Gastroesophageal sphincter (tissue), 4 donors: ENCODE results near the gene LHFPL2. TPM values are rescaled to one million over a fixed set of nuclear protein-coding genes. Genes with fewer than 3 reads are reported as not detected.
"Not testable (repeated sequence)": the region's sequence is repeated elsewhere in the genome, so short reads cannot be mapped to it uniquely, and the experiment has no call there.

ENCODE experiments used
- ATAC-seq: fragments of 150-250 bp; one replicate; pipeline ENCODE4 v1.9.1; 2016; ENCODE audit warnings: mild to moderate bottlenecking, moderate library complexity
- H3K27ac ChIP-seq, 4 donors: fragments of 200-600 bp; sonication (generic) in 3 of 4; 1 replicate in 3 of 4; 2 replicates in 1 of 4; pipeline ENCODE4 v1.5.1; 2016 to 2019
- H3K27me3 ChIP-seq: fragments of 200-600 bp; sonication (generic); one replicate; pipeline ENCODE4 v1.5.1; 2019
- H3K36me3 ChIP-seq, 2 donors: fragments of 200-600 bp; sonication (generic); one replicate each; pipeline ENCODE4 v1.5.1; 2019; ENCODE audit warnings: control low read depth in 1 of 2
- H3K4me1 ChIP-seq, 3 donors: fragments of 200-600 bp; sonication (generic); 1 replicate in 2 of 3; 2 replicates in 1 of 3; pipeline ENCODE4 v1.5.1; 2016 to 2019; ENCODE audit warnings: control low read depth in 2 of 3
- H3K4me3 ChIP-seq, 2 donors: fragments of 200-600 bp; sonication (generic); one replicate each; pipeline ENCODE4 v1.5.1; 2019; ENCODE audit warnings: mild to moderate bottlenecking in 1 of 2, moderate library complexity in 1 of 2
- H3K9me3 ChIP-seq, 3 donors: fragments of 200-600 bp; sonication (generic); one replicate each; pipeline ENCODE4 v1.5.1; 2017 to 2019; ENCODE audit warnings: control low read depth in 2 of 3
- EP300 ChIP-seq: sonication (generic); formaldehyde crosslinking; IDR thresholded peaks from one replicate; pipeline ENCODE4 v1.6.1; 2017; ENCODE audit warnings: antibody characterized with exemption, mild to moderate bottlenecking
- POLR2A ChIP-seq, 2 donors: fragments of 450-650 bp; IDR thresholded peaks; one replicate each; pipeline ENCODE4 v1.6.1; 2017; ENCODE audit warnings: antibody characterized with exemption in 2 of 2, mild to moderate bottlenecking in 2 of 2, moderate library complexity in 1 of 2
- POLR2AphosphoS5 ChIP-seq: sonication (generic); formaldehyde crosslinking; IDR thresholded peaks from one replicate; pipeline ENCODE4 v1.6.1; 2017; ENCODE audit warnings: antibody characterized with exemption
- WGBS, 2 donors: methylation state at CpG; one replicate each; pipeline ENCODE4 v1.1.5; 2018; ENCODE audit warnings: low coverage in 1 of 2; 5-methylcytosine and 5-hydroxymethylcytosine counted together
- total RNA-seq, 4 donors: library from RNA; depleted of rRNA; stranded (reverse); fragments of >200 nt; gene quantifications; one replicate each; pipeline ENCODE4 v1.1.0, GENCODE V29; 2016
- TF ChIP-seq, protein P1 (sequence below), 4 experiments: fragments of 200-600 bp in 2 of 4; fragments of 450-650 bp in 2 of 4; sonication (generic) in 1 of 4; IDR thresholded peaks; one replicate each; pipeline ENCODE4 v1.5.1; 2017 to 2019; ENCODE audit warnings: antibody characterized with exemption in 4 of 4, mild to moderate bottlenecking in 2 of 4, moderate library complexity in 2 of 4

LHFPL2 gene
- total RNA-seq, 4 donors from 2014 or later, result 14.9 to 44.2 (median 39.3) TPM

- WGBS, 2 donors, result 85% methylated on average over 4 of the region's 4 CpGs; no CpG with 5 or more reads in 1 of the 2 donors
- Histone ChIP-seq H3K4me1 (no peaks in the 10 kb centered on the region), H3K4me3 (no peak overlapping the region), H3K27me3 (no peaks in the 10 kb centered on the region), H3K36me3 (no peaks in the 10 kb centered on the region), H3K9me3 (peaks cover 0 to 13% (median 0%) of the 10 kb centered on the region in 3 donors), H3K27ac (no peak overlapping the region)
- TF ChIP-seq EP300, result no peak
- no peak for ATAC-seq
Measured at GRCh38 chr5:78690253-78690972, 41.8 kb upstream of the LHFPL2 start.

DNA sequence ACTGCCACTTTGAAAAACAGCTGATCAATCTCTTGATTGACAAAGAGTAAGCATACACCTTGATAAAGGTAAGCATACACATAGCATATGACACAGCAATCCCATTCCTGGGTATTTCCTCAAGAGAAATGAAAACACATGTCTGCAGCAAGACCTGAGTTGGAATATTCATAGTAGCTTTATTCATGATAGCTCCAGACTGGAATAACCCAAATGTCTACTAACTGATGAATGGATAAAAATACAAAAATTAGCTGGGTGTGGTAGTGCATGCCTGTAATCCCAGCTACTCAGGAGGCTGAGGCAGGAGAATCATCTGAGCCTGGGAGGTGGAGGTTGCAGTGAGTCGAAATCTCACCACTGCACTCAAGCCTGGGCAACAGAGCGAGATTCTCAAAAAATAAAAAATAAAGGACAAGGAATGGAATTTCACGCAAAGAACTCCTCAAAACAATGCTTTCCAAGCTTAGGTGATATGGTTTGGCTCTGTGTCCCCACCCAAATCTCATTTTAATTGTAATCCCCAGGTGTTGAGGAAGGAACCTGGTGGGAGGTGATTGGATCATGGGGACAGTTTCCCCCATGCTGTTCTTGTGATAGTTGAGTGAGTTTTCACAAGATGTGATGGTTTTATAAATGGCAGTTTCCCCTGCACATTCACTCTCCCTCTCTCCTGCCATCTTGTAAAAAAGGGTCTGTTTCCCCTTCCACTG is 41.1 kb upstream of the LHFPL2 start:
- Histone ChIP-seq H3K36me3 (no peaks in the 10 kb centered on the region), H3K27me3 (no peaks in the 10 kb centered on the region), H3K27ac (no peak overlapping the region), H3K9me3 (peaks cover 0 to 13% (median 0%) of the 10 kb centered on the region in 3 donors), H3K4me1 (no peaks in the 10 kb centered on the region), H3K4me3 (no peak overlapping the region)
- 100% methylated on average over 3 of the region's 3 CpGs for WGBS, 2 donors
- TF ChIP-seq POLR2A (IDR thresholded peaks at IDR 0.05) (no peak), POLR2AphosphoS5 (no peak), EP300 (no peak)
- TF ChIP-seq, protein P1, sequence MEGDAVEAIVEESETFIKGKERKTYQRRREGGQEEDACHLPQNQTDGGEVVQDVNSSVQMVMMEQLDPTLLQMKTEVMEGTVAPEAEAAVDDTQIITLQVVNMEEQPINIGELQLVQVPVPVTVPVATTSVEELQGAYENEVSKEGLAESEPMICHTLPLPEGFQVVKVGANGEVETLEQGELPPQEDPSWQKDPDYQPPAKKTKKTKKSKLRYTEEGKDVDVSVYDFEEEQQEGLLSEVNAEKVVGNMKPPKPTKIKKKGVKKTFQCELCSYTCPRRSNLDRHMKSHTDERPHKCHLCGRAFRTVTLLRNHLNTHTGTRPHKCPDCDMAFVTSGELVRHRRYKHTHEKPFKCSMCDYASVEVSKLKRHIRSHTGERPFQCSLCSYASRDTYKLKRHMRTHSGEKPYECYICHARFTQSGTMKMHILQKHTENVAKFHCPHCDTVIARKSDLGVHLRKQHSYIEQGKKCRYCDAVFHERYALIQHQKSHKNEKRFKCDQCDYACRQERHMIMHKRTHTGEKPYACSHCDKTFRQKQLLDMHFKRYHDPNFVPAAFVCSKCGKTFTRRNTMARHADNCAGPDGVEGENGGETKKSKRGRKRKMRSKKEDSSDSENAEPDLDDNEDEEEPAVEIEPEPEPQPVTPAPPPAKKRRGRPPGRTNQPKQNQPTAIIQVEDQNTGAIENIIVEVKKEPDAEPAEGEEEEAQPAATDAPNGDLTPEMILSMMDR (IDR thresholded peaks at IDR 0.05), result no peak
- ATAC-seq, result no peak

DNA sequence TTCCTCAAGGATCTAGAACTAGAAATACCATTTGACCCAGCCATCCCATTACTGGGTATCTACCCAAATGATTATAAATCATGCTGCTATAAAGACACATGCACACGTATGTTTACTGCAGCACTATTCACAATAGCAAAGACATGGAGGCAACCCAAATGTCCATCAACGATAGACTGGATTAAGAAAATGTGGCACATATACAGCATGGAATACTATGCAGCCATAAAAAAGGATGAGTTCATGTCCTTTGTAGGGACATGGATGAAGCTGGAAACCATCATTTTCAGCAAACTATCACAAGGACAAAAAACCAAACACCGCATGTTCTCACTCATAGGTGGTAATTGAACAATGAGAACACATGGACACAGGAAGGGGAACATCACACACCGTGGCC is 38.9 kb upstream of the LHFPL2 start:
- ATAC-seq, H3K27ac ChIP-seq, H3K4me1 ChIP-seq, H3K9me3 ChIP-seq, H3K27me3 ChIP-seq, H3K4me3 ChIP-seq, H3K36me3 ChIP-seq: not testable (repeated sequence)
- WGBS, 2 donors, result 75 to 100% methylated on average over 4 of the region's 4 CpGs

DNA sequence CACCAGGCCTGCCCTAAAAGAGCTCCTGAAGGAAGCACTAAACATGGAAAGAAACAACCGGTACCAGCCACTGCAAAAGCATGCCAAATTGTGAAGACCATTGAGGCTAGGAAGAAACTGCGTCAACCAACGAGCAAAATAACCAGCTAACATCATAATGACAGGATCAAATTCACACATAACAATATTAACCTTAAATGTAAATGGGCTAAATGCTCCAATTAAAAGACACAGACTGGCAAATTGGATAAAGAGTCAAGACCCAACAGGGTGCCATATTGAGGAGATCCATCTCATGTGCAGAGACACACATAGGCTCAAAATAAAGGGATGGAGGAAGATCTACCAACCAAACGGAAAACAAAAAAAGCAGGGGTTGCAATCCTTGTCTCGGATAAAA is 35.3 kb upstream of the LHFPL2 start:
- H3K9me3 ChIP-seq, H3K4me1 ChIP-seq, H3K4me3 ChIP-seq, ATAC-seq, H3K27me3 ChIP-seq, H3K27ac ChIP-seq, H3K36me3 ChIP-seq: not testable (repeated sequence)
- 96 to 98% methylated on average over 5 of the region's 5 CpGs for WGBS, 2 donors

DNA sequence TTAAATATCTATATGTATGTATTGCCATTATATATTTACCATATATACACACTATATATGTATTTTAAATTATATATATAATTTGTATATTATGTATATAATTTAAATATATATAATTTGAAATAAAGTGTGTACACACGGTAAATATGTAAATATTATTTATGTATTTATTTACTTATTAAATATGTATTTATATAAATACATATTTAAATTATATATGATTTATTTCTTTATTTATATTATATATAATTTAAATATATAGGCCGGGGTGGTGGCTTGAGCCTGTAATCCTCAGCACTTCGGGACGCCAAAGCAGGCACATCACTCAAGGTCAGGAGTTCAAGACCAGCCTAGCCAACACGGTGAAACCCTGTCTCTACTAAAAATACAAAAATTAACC is 31.3 kb upstream of the LHFPL2 start:
- no peak for TF ChIP-seq POLR2AphosphoS5
- TF ChIP-seq EP300, result no peak
- TF ChIP-seq, protein P1 (IDR thresholded peaks at IDR 0.05), result no peak
- TF ChIP-seq POLR2A (IDR thresholded peaks at IDR 0.05), result no peak
- H3K4me1 ChIP-seq, result no peaks in the 10 kb centered on the region
- H3K4me3 ChIP-seq, result no peak overlapping the region
- 94 to 97% methylated on average over 4 to 5 of the region's 5 CpGs for WGBS, 2 donors
- H3K27me3 ChIP-seq, result no peaks in the 10 kb centered on the region
- no peaks in the 10 kb centered on the region for H3K36me3 ChIP-seq
- no peak for ATAC-seq
- H3K27ac ChIP-seq, result no peak overlapping the region
- no peaks in the 10 kb centered on the region for H3K9me3 ChIP-seq

- H3K36me3 ChIP-seq, result no peaks in the 10 kb centered on the region
- TF ChIP-seq POLR2AphosphoS5 (peak; percentile 49), POLR2A (IDR thresholded peaks at IDR 0.05) (no peak)
- peak; percentile 90 for ATAC-seq
- H3K4me1 ChIP-seq, result no peaks in the 10 kb centered on the region
- H3K9me3 ChIP-seq, result no peaks in the 10 kb centered on the region
- H3K4me3 ChIP-seq, result no peak overlapping the region
- 28 to 51% methylated on average over 6 of the region's 6 CpGs for WGBS, 2 donors
- H3K27ac ChIP-seq, result peak overlapping the region in 3 of 4 donors; percentile 44 to 65 (median 56)
- H3K27me3 ChIP-seq, result no peaks in the 10 kb centered on the region
Measured at GRCh38 chr5:78677777-78678668, 29.5 kb upstream of the LHFPL2 start.
